K562 (cell line): ENCODE results near the gene BRME1. TPM values are rescaled to one million over a fixed set of nuclear protein-coding genes. Genes with fewer than 3 reads are reported as not detected.
A peak's percentile ranks its signal among the peaks of the same experiment; 100 is the strongest.

Experiments used
- ARID4B ChIP-seq: sonication (generic); formaldehyde crosslinking; IDR thresholded peaks from 2 replicates; pipeline ENCODE4 v1.8.0; 2022; ENCODE audit warnings: mild to moderate bottlenecking, missing genetic modification reagents
- CTCF ChIP-seq, 3 experiments: IDR thresholded peaks in 2 of 3; conservative IDR thresholded peaks in 1 of 3; 2 replicates each; pipeline ENCODE4 v1.5.1; 2011 to 2012; ENCODE audit warnings: low read length in 3 of 3, mild to moderate bottlenecking in 3 of 3, control low read depth in 2 of 3, improper control_type of control experiment in 1 of 3, inconsistent platforms in 1 of 3, low read depth in 1 of 3, mixed read lengths in 1 of 3, moderate library complexity in 1 of 3; ENCODE audit not compliant: insufficient read depth in 2 of 3
- HCFC1 ChIP-seq: IDR thresholded peaks from 2 replicates; pipeline ENCODE4 v1.6.1; 2012; ENCODE audit warnings: low read depth, low read length, improper control_type of control experiment
- KAT2B ChIP-seq: IDR thresholded peaks from one replicate; pipeline ENCODE4 v1.6.1; 2012; ENCODE audit warnings: low read depth, mild to moderate bottlenecking, control low read depth, inconsistent platforms, low read length, moderate library complexity
- MAZ ChIP-seq, 2 experiments: fragments of 450-650 bp in 1 of 2; sonication (generic) in 1 of 2; formaldehyde crosslinking; IDR thresholded peaks in 1 of 2; conservative IDR thresholded peaks in 1 of 2; 2 replicates each; pipeline versions ENCODE4 v1.4.0 to v1.5.0; 2020; ENCODE audit warnings: mild to moderate bottlenecking in 1 of 2, missing genetic modification reagents in 1 of 2
- MGA ChIP-seq: fragments of 450-650 bp; IDR thresholded peaks from 2 replicates; pipeline ENCODE4 v1.6.1; 2016; ENCODE audit warnings: mild to moderate bottlenecking, moderate library complexity
- ZNF282 ChIP-seq: sonication (generic); formaldehyde crosslinking; IDR thresholded peaks from 2 replicates; pipeline ENCODE4 v1.8.1; 2023; ENCODE audit warnings: missing genetic modification reagents
- ZNF75A ChIP-seq: fragments of 450-650 bp; formaldehyde crosslinking; IDR thresholded peaks from 2 replicates; pipeline ENCODE4 v1.4.0; 2020; ENCODE audit warnings: mild to moderate bottlenecking
- polyA plus RNA-seq, 8 experiments: library from polyadenylated mRNA; depleted of rRNA in 4 of 8; stranded (reverse) in 5 of 8; unstranded in 3 of 8; fragments of >200 nt; fragmentation: Nextera tagmentation in 2 of 8; fragmentation: Illumina TruSeq in 1 of 8; extraction: Ambion mirVana in 2 of 8; extraction: Trizol in 1 of 8; gene quantifications; 2 replicates each; pipeline versions ENCODE4 v1.2.1 to v1.2.3, GENCODE V29; 2011 to 2014; ENCODE audit warnings: inconsistent platforms in 1 of 8, missing spikeins in 1 of 8
- total RNA-seq, 7 experiments: library from RNA; depleted of rRNA in 6 of 7; stranded (reverse); fragments of >200 nt in 6 of 7; fragmentation: Illumina TruSeq in 2 of 7; extraction: Trizol in 2 of 7; gene quantifications; 2 replicates each; pipeline versions ENCODE4 v1.2.1 to v1.2.3, GENCODE V29; 2011 to 2021; ENCODE audit warnings: low replicate concordance in 1 of 7

Gene BRME1
- total and polyA plus RNA-seq, 9 of the 15 experiments (the other 6 are each of a cell fraction or from before 2014, with no cell fraction given): 0.75 to 6.1 (median 3.6) TPM

- TF ChIP-seq ARID4B (CRISPR knock-in tag) (peak; percentile 76), HCFC1 (no peak), ZNF282 (no peak), CTCF (IDR thresholded peaks at IDR 0.05 in 2 of 3, conservative IDR thresholded peaks at IDR 0.05 in 1 of 3; ENCODE audit: insufficient read depth in 2 of 3, low read depth in 1 of 3, low read length in 3 of 3) (no peak), MAZ (CRISPR knock-in tag; conservative IDR thresholded peaks at IDR 0.05 in 1 of 2, IDR thresholded peaks at IDR 0.05 in 1 of 2) (peak in 1 of 2 experiments; percentile 22; a peak in 2 of 4 replicates), KAT2B (no peak), MGA (no peak), ZNF75A (CRISPR knock-in tag) (no peak)
Measured at GRCh38 chr19:13850910-13851733, 54.8 kb downstream of the BRME1 start (continued).
